Mesendoderm (in vitro differentiated cells): ENCODE results near the gene ATP11B.

Source experiments
- DNase-seq: peaks from one replicate; pipeline ENCODE4 v3.0.0; 2013
- H2AK5ac ChIP-seq: 2 replicates; pipeline ENCODE4 v1.6.1; 2013; ENCODE audit warnings: low read length, inconsistent platforms
- H2BK120ac ChIP-seq: 2 replicates; pipeline ENCODE4 v1.6.1; 2013; ENCODE audit warnings: low read depth, mild to moderate bottlenecking, low read length, moderate library complexity, mixed read lengths
- H2BK15ac ChIP-seq: replicated peaks from 2 replicates; pipeline ENCODE4 v1.6.1; 2013; ENCODE audit warnings: low read depth, mild to moderate bottlenecking, moderate library complexity
- H2BK5ac ChIP-seq: 2 replicates; pipeline ENCODE4 v1.6.1; 2013; ENCODE audit warnings: low read length, inconsistent platforms
- H3K18ac ChIP-seq: 2 replicates; pipeline ENCODE4 v1.6.1; 2013; ENCODE audit warnings: mild to moderate bottlenecking, low read length, mixed read lengths
- H3K23ac ChIP-seq: one replicate; pipeline ENCODE4 v1.6.1; 2013; ENCODE audit warnings: low read length
- H3K27ac ChIP-seq: 2 replicates; pipeline ENCODE4 v1.5.1; 2013; ENCODE audit warnings: low read depth, mild to moderate bottlenecking, inconsistent platforms, low read length, moderate library complexity
- H3K27me3 ChIP-seq: 2 replicates; pipeline ENCODE4 v1.6.1; 2013; ENCODE audit warnings: low read length, control low read depth, mild to moderate bottlenecking, inconsistent platforms; ENCODE audit not compliant: insufficient read depth, poor library complexity
- H3K36me3 ChIP-seq: 2 replicates; pipeline ENCODE4 v1.6.1; 2013; ENCODE audit warnings: low read length, inconsistent platforms; ENCODE audit not compliant: control insufficient read depth, insufficient read depth
- H3K4ac ChIP-seq: one replicate; pipeline ENCODE4 v1.6.1; 2013; ENCODE audit warnings: low read depth, mild to moderate bottlenecking, low read length, moderate library complexity
- H3K4me1 ChIP-seq: 2 replicates; pipeline ENCODE4 v1.6.1; 2013; ENCODE audit warnings: low read depth, low read length, inconsistent platforms; ENCODE audit not compliant: control insufficient read depth
- H3K4me2 ChIP-seq: 2 replicates; pipeline ENCODE4 v1.6.1; 2013; ENCODE audit warnings: low read length
- H3K4me3 ChIP-seq: 2 replicates; pipeline ENCODE4 v1.5.1; 2013; ENCODE audit warnings: mild to moderate bottlenecking, low read length
- H3K56ac ChIP-seq: one replicate; pipeline ENCODE4 v1.6.1; 2013; ENCODE audit warnings: low read length
- H3K79me1 ChIP-seq: 2 replicates; pipeline ENCODE4 v1.6.1; 2013; ENCODE audit warnings: low read length, inconsistent platforms
- H3K79me2 ChIP-seq: 2 replicates; pipeline ENCODE4 v1.6.1; 2013; ENCODE audit warnings: mild to moderate bottlenecking, low read length; ENCODE audit not compliant: control insufficient read depth, insufficient read depth
- H3K9ac ChIP-seq: 2 replicates; pipeline ENCODE4 v1.6.1; 2013; ENCODE audit warnings: low read length, inconsistent platforms
- H4K5ac ChIP-seq: one replicate; pipeline ENCODE4 v1.6.1; 2013; ENCODE audit warnings: low read length
- H4K8ac ChIP-seq: one replicate; pipeline ENCODE4 v1.6.1; 2013; ENCODE audit warnings: low read depth, mild to moderate bottlenecking, control low read depth, low read length, moderate library complexity
- WGBS: extraction: QIAGEN DNeasy Blood & Tissue Kit; methylation state at CpG from one replicate; pipeline ENCODE4 v1.1.7; 2013; ENCODE audit warnings: low lambda C conversion rate, missing lambda C conversion rate; ENCODE audit not compliant: insufficient coverage; ENCODE audit errors: extremely low coverage; 5-methylcytosine and 5-hydroxymethylcytosine counted together

Gene ATP11B

DNA sequence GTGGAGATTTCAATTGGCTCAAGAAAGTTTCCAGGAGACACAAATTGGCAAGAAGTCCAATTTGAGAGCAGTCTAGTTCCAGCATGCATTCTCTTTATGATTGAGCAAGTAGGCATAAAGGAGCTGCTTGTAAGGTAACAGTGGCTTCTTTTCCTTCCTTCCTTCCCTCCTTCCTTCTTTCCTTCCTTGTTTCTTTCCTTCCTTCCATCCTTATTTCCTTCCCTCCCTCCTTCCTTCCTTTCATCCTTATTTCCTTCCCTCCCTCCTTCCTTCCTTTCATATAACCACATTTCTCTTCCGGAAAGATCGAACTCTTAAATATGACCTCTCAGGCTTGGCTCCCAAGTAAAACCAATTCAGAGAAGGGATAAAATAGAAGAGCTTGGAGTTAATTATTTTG, 29.4 kb upstream of the ATP11B start:
- Histone ChIP-seq H3K4ac (no peak overlapping the region), H3K36me3 (no peaks in the 10 kb centered on the region), H3K79me2 (no peaks in the 10 kb centered on the region), H3K9ac (no peak overlapping the region), H3K23ac (no peak overlapping the region), H3K79me1 (no peaks in the 10 kb centered on the region), H3K4me2 (no peak overlapping the region), H2BK120ac (no peak overlapping the region), H2BK15ac (no peak overlapping the region), H3K4me1 (no peaks in the 10 kb centered on the region), H3K56ac (no peak overlapping the region), H2AK5ac (no peak overlapping the region), H4K5ac (no peak overlapping the region), H4K8ac (no peak overlapping the region), H3K4me3 (no peak overlapping the region), H3K27ac (no peak overlapping the region), H3K18ac (no peak overlapping the region), H3K27me3 (no peaks in the 10 kb centered on the region), H2BK5ac (no peak overlapping the region)
- 100% methylated on average over 2 of the region's 2 CpGs for WGBS
- no peak for DNase-seq

DNA sequence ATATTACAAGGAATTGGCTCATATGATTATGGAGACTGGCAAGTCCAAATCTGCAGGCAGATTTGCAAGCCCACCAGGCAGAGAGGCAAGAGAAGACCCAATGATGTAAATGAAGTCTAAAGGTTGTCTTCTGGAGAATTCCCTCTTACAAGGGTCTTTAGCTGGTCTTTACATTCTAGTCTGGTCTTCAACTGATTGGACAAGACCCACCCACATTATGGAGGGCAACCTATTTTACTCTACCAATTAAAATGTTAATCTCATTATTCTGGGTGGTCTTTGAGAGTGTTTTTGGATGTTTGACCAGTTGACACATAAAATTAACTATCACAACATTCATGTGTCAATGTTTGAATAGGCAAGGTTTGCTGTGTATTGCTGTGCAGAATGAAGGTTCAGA, 28.0 kb upstream of the ATP11B start:
- no peaks in the 10 kb centered on the region for H3K79me2 ChIP-seq
- H2BK5ac ChIP-seq = no peak overlapping the region
- no peak overlapping the region for H3K23ac ChIP-seq
- H3K56ac ChIP-seq = no peak overlapping the region
- H3K79me1 ChIP-seq = no peaks in the 10 kb centered on the region
- H2BK120ac ChIP-seq = no peak overlapping the region
- no peak overlapping the region for H3K4me3 ChIP-seq
- no peak overlapping the region for H2AK5ac ChIP-seq
- DNase-seq = no peak
- no peak overlapping the region for H3K27ac ChIP-seq
- no peaks in the 10 kb centered on the region for H3K4me1 ChIP-seq
- no peaks in the 10 kb centered on the region for H3K27me3 ChIP-seq
- no peak overlapping the region for H3K9ac ChIP-seq
- H3K36me3 ChIP-seq = no peaks in the 10 kb centered on the region
- H3K4me2 ChIP-seq = no peak overlapping the region
- no peak overlapping the region for H4K8ac ChIP-seq
- H3K18ac ChIP-seq = no peak overlapping the region
- no peak overlapping the region for H4K5ac ChIP-seq
- H2BK15ac ChIP-seq = no peak overlapping the region
- H3K4ac ChIP-seq = no peak overlapping the region

DNA sequence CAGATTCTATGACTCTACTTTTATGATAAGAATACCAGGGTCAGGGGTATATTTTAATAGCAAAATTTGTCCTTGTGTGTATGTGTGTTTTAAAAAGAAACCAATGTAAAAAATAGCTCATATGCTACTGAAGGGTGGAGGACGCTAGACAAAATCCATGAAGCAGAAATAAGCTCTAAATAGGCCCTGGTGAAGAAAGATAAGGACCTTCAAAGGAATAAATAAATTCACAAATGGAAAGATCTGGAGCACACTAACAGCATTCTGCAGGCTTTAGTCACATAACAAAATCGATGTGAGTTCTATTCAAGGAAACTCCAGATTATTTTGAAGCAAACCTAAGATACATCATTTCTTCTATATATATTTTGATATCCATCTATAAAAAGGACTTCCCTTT, 27.2 kb upstream of the ATP11B start:
- Histone ChIP-seq H2BK120ac (no peak overlapping the region), H3K18ac (no peak overlapping the region), H2BK15ac (no peak overlapping the region), H3K9ac (no peak overlapping the region), H4K5ac (no peak overlapping the region), H3K4me3 (no peak overlapping the region), H3K36me3 (no peaks in the 10 kb centered on the region), H3K79me2 (no peaks in the 10 kb centered on the region), H4K8ac (no peak overlapping the region), H3K4me2 (no peak overlapping the region), H3K56ac (no peak overlapping the region), H3K27ac (no peak overlapping the region), H3K4ac (no peak overlapping the region), H3K27me3 (no peaks in the 10 kb centered on the region), H3K4me1 (no peaks in the 10 kb centered on the region), H3K23ac (no peak overlapping the region), H2BK5ac (no peak overlapping the region), H3K79me1 (no peaks in the 10 kb centered on the region), H2AK5ac (no peak overlapping the region)
- DNase-seq = no peak
- no CpG with 5 or more reads among the region's 2 CpGs for WGBS

DNA sequence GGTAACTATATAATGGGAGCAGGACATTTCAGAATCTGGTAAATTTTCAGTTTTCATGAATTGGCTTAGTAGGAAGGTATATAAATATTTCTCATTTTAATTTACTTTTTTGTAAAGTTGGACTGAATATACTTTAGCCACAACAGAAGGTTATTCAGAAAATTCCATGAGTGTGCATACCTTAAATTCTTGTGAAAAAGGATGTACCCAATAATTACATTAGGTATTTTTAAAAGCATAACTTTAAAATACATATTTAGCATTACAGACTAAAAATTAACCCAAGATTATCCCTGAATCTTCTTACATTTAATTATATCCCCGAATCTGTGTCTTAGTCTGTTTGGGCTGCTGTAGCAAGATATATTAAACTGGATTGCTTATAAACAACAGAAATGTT, 24.9 kb upstream of the ATP11B start:
- Histone ChIP-seq H3K36me3 (no peaks in the 10 kb centered on the region), H2BK5ac (no peak overlapping the region), H3K79me1 (no peaks in the 10 kb centered on the region), H3K79me2 (no peaks in the 10 kb centered on the region), H3K18ac (no peak overlapping the region), H3K9ac (no peak overlapping the region), H4K8ac (no peak overlapping the region), H3K4me3 (no peak overlapping the region), H3K27ac (no peak overlapping the region), H3K4ac (no peak overlapping the region), H3K56ac (no peak overlapping the region), H2BK15ac (no peak overlapping the region), H3K4me2 (no peak overlapping the region), H2BK120ac (no peak overlapping the region), H3K27me3 (no peaks in the 10 kb centered on the region), H2AK5ac (no peak overlapping the region), H3K4me1 (no peaks in the 10 kb centered on the region), H4K5ac (no peak overlapping the region), H3K23ac (no peak overlapping the region)
- DNase-seq = no peak
- no CpG with 5 or more reads among the region's 1 CpG for WGBS

- Histone ChIP-seq H3K4me2 (no peak overlapping the region), H4K5ac (no peak overlapping the region)
- DNase-seq = no peak
These were observed 23.6 kb upstream of the ATP11B start for GRCh38 chr3:182769673-182770072.

DNA sequence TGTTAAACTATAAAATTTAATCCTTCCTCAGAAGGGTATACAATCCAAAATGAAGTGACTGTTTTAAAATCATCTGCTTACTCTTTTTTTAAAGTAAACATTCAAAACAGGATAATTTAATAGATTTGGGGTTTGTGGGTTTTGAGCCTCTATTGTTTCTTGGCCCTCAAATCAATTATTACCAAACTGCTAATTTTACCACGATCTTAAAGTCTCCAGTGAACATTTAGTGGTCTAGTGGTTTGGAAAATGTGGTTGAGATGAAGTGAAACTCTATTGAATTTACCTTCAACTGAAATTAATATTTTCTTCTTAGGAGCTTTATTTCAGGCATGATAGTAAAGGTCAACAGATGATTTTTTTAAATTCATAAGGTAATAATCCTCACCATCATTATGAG, 11.2 kb upstream of the ATP11B start:
- Histone ChIP-seq H3K79me2 (no peaks in the 10 kb centered on the region), H2BK120ac (no peak overlapping the region), H3K36me3 (no peaks in the 10 kb centered on the region), H3K27ac (no peak overlapping the region), H3K4me2 (no peak overlapping the region), H2BK5ac (no peak overlapping the region), H3K9ac (no peak overlapping the region), H4K5ac (no peak overlapping the region), H2AK5ac (no peak overlapping the region), H3K79me1 (no peaks in the 10 kb centered on the region), H3K18ac (no peak overlapping the region), H3K56ac (no peak overlapping the region), H2BK15ac (no peak overlapping the region), H3K27me3 (no peaks in the 10 kb centered on the region), H3K4ac (no peak overlapping the region), H3K4me3 (no peak overlapping the region), H4K8ac (no peak overlapping the region), H3K23ac (no peak overlapping the region), H3K4me1 (no peaks in the 10 kb centered on the region)
- no peak for DNase-seq
- WGBS = no CpG with 5 or more reads among the region's 1 CpG

More at GRCh38 chr3:182769673-182770072, 23.6 kb upstream of the ATP11B start:
- H3K9ac ChIP-seq = no peak overlapping the region
- no peak overlapping the region for H2BK120ac ChIP-seq
- H3K79me2 ChIP-seq = no peaks in the 10 kb centered on the region
- H3K27ac ChIP-seq = no peak overlapping the region
- H2BK15ac ChIP-seq = no peak overlapping the region
- H2BK5ac ChIP-seq = no peak overlapping the region
- no peak overlapping the region for H3K23ac ChIP-seq
- H3K4ac ChIP-seq = no peak overlapping the region
- no peak overlapping the region for H4K8ac ChIP-seq
- H3K36me3 ChIP-seq = no peaks in the 10 kb centered on the region
- H3K27me3 ChIP-seq = no peaks in the 10 kb centered on the region
- no peaks in the 10 kb centered on the region for H3K79me1 ChIP-seq
- H3K4me3 ChIP-seq = no peak overlapping the region
- no peak overlapping the region for H3K56ac ChIP-seq
- H3K18ac ChIP-seq = no peak overlapping the region
- WGBS = no CpG with 5 or more reads among the region's 2 CpGs
- H3K4me1 ChIP-seq = no peaks in the 10 kb centered on the region
- H2AK5ac ChIP-seq = no peak overlapping the region
